Measurements from ENCODE around the gene HLF. TPM values are rescaled to one million over a fixed set of nuclear protein-coding genes. Genes with fewer than 3 reads are reported as not detected.

The HLF gene
- total and polyA plus RNA-seq, 2 of the 4 experiments (the other 2 are of a cell fraction), result 0.18 TPM; not detected in 1

- no peak overlapping the region for H3K9ac ChIP-seq (ENCODE audit: low read depth, low read length)
- no peak overlapping the region for H3K18ac ChIP-seq (ENCODE audit: low read depth, low read length)
- no peak overlapping the region for H2AK5ac ChIP-seq (ENCODE audit: low read depth, low read length)
- H3K79me1 ChIP-seq (ENCODE audit: low read depth in 1 of 2, low read length in 2 of 2), result no peaks in the 10 kb centered on the region
- TF ChIP-seq, protein P1, sequence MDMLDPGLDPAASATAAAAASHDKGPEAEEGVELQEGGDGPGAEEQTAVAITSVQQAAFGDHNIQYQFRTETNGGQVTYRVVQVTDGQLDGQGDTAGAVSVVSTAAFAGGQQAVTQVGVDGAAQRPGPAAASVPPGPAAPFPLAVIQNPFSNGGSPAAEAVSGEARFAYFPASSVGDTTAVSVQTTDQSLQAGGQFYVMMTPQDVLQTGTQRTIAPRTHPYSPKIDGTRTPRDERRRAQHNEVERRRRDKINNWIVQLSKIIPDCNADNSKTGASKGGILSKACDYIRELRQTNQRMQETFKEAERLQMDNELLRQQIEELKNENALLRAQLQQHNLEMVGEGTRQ (IDR thresholded peaks at IDR 0.05; ENCODE audit: low read depth, low read length), result no peak
- TF ChIP-seq POLR2A (IDR thresholded peaks at IDR 0.05; ENCODE audit: low read depth, low read length) (no peak), CHD1 (IDR thresholded peaks at IDR 0.05; ENCODE audit: low read depth, low read length) (no peak), CTCF (conservative IDR thresholded peaks at IDR 0.05; ENCODE audit: low read depth, low read length) (no peak), FOS (IDR thresholded peaks at IDR 0.05; ENCODE audit: low read depth, low read length) (no peak), RFX5 (IDR thresholded peaks at IDR 0.05; ENCODE audit: low read depth, low read length) (no peak), MAZ (IDR thresholded peaks at IDR 0.05; ENCODE audit: borderline replicate concordance, low read depth, low read length) (no peak), RCOR1 (IDR thresholded peaks at IDR 0.05; ENCODE audit: insufficient replicate concordance, low read length) (no peak), CEBPB (IDR thresholded peaks at IDR 0.05; ENCODE audit: low read depth, low read length) (no peak), RAD21 (IDR thresholded peaks at IDR 0.05; ENCODE audit: low read length) (no peak), ELK1 (IDR thresholded peaks at IDR 0.05; ENCODE audit: borderline replicate concordance, low read depth, low read length) (no peak), NFE2L2 (IDR thresholded peaks at IDR 0.05; ENCODE audit: low read depth, low read length) (no peak), MAFK (IDR thresholded peaks at IDR 0.05; ENCODE audit: low read depth, low read length) (no peak)
- intact Hi-C loops (cut with micrococcal nuclease), result loop anchor here (5.0 kb wide), 1 partner anchor 293 kb away; no protein-coding TSS in a partner anchor
- H3K27me3 ChIP-seq (ENCODE audit: control insufficient read depth, insufficient read depth, low read length), result peaks cover 8% of the 10 kb centered on the region
- no peak overlapping the region for H3K4ac ChIP-seq (ENCODE audit: low read depth, low read length)
- H2BK5ac ChIP-seq (ENCODE audit: low read depth, low read length, poor library complexity, severe bottlenecking), result no peak overlapping the region
- H2AK9ac ChIP-seq (replicated peaks; ENCODE audit: low read depth, low read length, poor library complexity), result no peak overlapping the region
- H3K9me3 ChIP-seq (ENCODE audit: control insufficient read depth, insufficient read depth, low read length), result no peaks in the 10 kb centered on the region; the same call in 1 of the 2 replicates
- ChIA-PET CTCF (no interaction called here), POLR2A (ENCODE audit: unreplicated experiment) (no interaction called here)
- no peak overlapping the region for H4K8ac ChIP-seq (ENCODE audit: low read depth in 2 of 2, low read length in 2 of 2)
- H3K56ac ChIP-seq (ENCODE audit: extremely low read depth, insufficient read depth, low read length), result no peak overlapping the region
- H3K23ac ChIP-seq (ENCODE audit: low read depth, low read length), result no peak overlapping the region
- no peak overlapping the region for H3K14ac ChIP-seq (replicated peaks; ENCODE audit: low read depth, low read length)
- H4K20me1 ChIP-seq (ENCODE audit: insufficient read depth, low read length), result no peaks in the 10 kb centered on the region
- WGBS, 2 experiments (ENCODE audit: extremely low coverage in 2 of 2, insufficient read length in 1 of 2), result no CpG with 5 or more reads among the region's 1 CpG
- ATAC-seq (ENCODE audit: low read depth), result no peak
- DNase-seq, result no peak
- H3K36me3 ChIP-seq (ENCODE audit: control insufficient read depth, insufficient read depth, low read length), result no peaks in the 10 kb centered on the region
- H2BK20ac ChIP-seq (ENCODE audit: low read depth, low read length), result no peak overlapping the region
- H3K4me3 ChIP-seq (ENCODE audit: insufficient read depth, low read depth, low read length), result no peak overlapping the region
- H3K9me1 ChIP-seq (ENCODE audit: insufficient read depth, low read length), result no peaks in the 10 kb centered on the region
- no peak overlapping the region for H2BK120ac ChIP-seq (ENCODE audit: low read depth, low read length)
- dilution Hi-C loops (cut with HindIII; ENCODE audit: low sequenced_read_pairs, unreplicated experiment), result no loop called here
- in situ Hi-C loops (cut with MboI; ENCODE audit: low sequenced_read_pairs), result no loop called here
- H3K4me2 ChIP-seq (ENCODE audit: low read depth, low read length), result no peak overlapping the region
- BruUV-seq (replicated peaks), result no TSS peak
- no peak overlapping the region for H2AFZ ChIP-seq (replicated peaks; ENCODE audit: low read length, poor library complexity)
- H2BK15ac ChIP-seq (ENCODE audit: low read depth, low read length), result no peak overlapping the region
- no peak overlapping the region for H4K91ac ChIP-seq (ENCODE audit: insufficient read depth, low read depth, low read length)
- H3K27ac ChIP-seq (ENCODE audit: insufficient read depth, low read length), result no peak overlapping the region
- no peak overlapping the region for H4K5ac ChIP-seq (ENCODE audit: low read depth, low read length)
- H3K4me1 ChIP-seq (ENCODE audit: control insufficient read depth, insufficient read depth, low read length), result no peaks in the 10 kb centered on the region
Observed at GRCh38 chr17:55345132-55345531, 80.4 kb downstream of the HLF start.

Data from IMR-90 (cell line).